Measurements from ENCODE around the gene COL8A1. TPM values are rescaled to one million over a fixed set of nuclear protein-coding genes. Genes with fewer than 3 reads are reported as not detected.

Gene COL8A1
- total and polyA plus RNA-seq, 2 donors (not counting 1 experiment from before 2014, with no cell fraction given): 0.12 TPM; not detected in 1

GRCh38 chr3:99774467-99774866 lies 136.1 kb downstream of the COL8A1 start:
- no peak for TF ChIP-seq CTCF (IDR thresholded peaks at IDR 0.05)
- no peak for TF ChIP-seq EZH2 (IDR thresholded peaks at IDR 0.05; ENCODE audit: borderline replicate concordance, insufficient read depth, low read depth, low read length, poor library complexity, severe bottlenecking)
- H3K4me1 ChIP-seq (ENCODE audit: control insufficient read depth in 2 of 2, insufficient read depth in 2 of 2, low read length in 2 of 2): no peaks in the 10 kb centered on the region
- ATAC-seq (ENCODE audit: low read depth) (no peak), DNase-seq (no peak)
- H2AFZ ChIP-seq (ENCODE audit: insufficient read depth, low read depth, low read length, poor library complexity, severe bottlenecking): no peak overlapping the region
- ChIA-PET POLR2A (no interaction called here), CTCF (no interaction called here)
- 43% methylated on average over 1 of the region's 2 CpGs for WGBS (ENCODE audit: insufficient coverage)
- H3K4me1 Mint-ChIP-seq: no peaks in the 10 kb centered on the region
- H3K36me3 ChIP-seq (replicated peaks in 1 of 2; ENCODE audit: control extremely low read depth in 1 of 2, control insufficient read depth in 1 of 2, extremely low read depth in 1 of 2, insufficient read depth in 2 of 2, low read length in 1 of 2): no peaks in the 10 kb centered on the region
- no peak overlapping the region for H3K4me3 ChIP-seq (ENCODE audit: control extremely low read depth in 1 of 5, extremely low read depth in 1 of 5, insufficient read depth in 1 of 5, low read depth in 2 of 5, low read length in 4 of 5)
- no peak overlapping the region for H3K9ac ChIP-seq (ENCODE audit: low read length)
- no peaks in the 10 kb centered on the region for H3K9me3 Mint-ChIP-seq (ENCODE audit: insufficient read depth)
- no peaks in the 10 kb centered on the region for H3K9me3 ChIP-seq (ENCODE audit: control extremely low read depth in 1 of 3, control insufficient read depth in 2 of 3, insufficient read depth in 1 of 3, low read length in 2 of 3)
- no peak overlapping the region for H3K27ac Mint-ChIP-seq
- no peak overlapping the region for H3K4me2 ChIP-seq (replicated peaks; ENCODE audit: low read depth, low read length, poor library complexity, severe bottlenecking)
- H3K27ac ChIP-seq (ENCODE audit: low read length in 2 of 2): no peak overlapping the region
- H3K4me3 Mint-ChIP-seq: no peak overlapping the region
- H4K20me1 ChIP-seq (ENCODE audit: control insufficient read depth, insufficient read depth, low read length, poor library complexity, severe bottlenecking): no peaks in the 10 kb centered on the region
- intact Hi-C loops (cut with micrococcal nuclease): no loop called here
- peaks cover 0 to 6% (median 1%) of the 10 kb centered on the region in 4 experiments for H3K27me3 ChIP-seq (replicated peaks in 1 of 4; ENCODE audit: control extremely low read depth in 1 of 4, control insufficient read depth in 3 of 4, insufficient read depth in 4 of 4, low read length in 3 of 4)
- peaks cover 25% of the 10 kb centered on the region for H3K27me3 Mint-ChIP-seq
- no peaks in the 10 kb centered on the region for H3K79me2 ChIP-seq (ENCODE audit: control insufficient read depth, insufficient read depth, low read length)

- H3K27me3 Mint-ChIP-seq: peaks cover 41% of the 10 kb centered on the region
- intact Hi-C loops (cut with micrococcal nuclease): no loop called here
- H4K20me1 ChIP-seq (ENCODE audit: control insufficient read depth, insufficient read depth, low read length, poor library complexity, severe bottlenecking): no peaks in the 10 kb centered on the region
- CTCF ChIA-PET: no interaction called here
- no peak overlapping the region for H3K27ac Mint-ChIP-seq
- H3K36me3 ChIP-seq (replicated peaks in 1 of 2; ENCODE audit: control extremely low read depth in 1 of 2, control insufficient read depth in 1 of 2, extremely low read depth in 1 of 2, insufficient read depth in 2 of 2, low read length in 1 of 2): no peaks in the 10 kb centered on the region
- no peaks in the 10 kb centered on the region for H3K79me2 ChIP-seq (ENCODE audit: control insufficient read depth, insufficient read depth, low read length)
- no peak overlapping the region for H2AFZ ChIP-seq (ENCODE audit: insufficient read depth, low read depth, low read length, poor library complexity, severe bottlenecking)
- no peak overlapping the region for H3K4me2 ChIP-seq (replicated peaks; ENCODE audit: low read depth, low read length, poor library complexity, severe bottlenecking)
- H3K9ac ChIP-seq (ENCODE audit: low read length): no peak overlapping the region
- WGBS (ENCODE audit: insufficient coverage): 81% methylated on average over 3 of the region's 5 CpGs
- no peaks in the 10 kb centered on the region for H3K4me1 ChIP-seq (ENCODE audit: control insufficient read depth in 2 of 2, insufficient read depth in 2 of 2, low read length in 2 of 2)
- no peak overlapping the region for H3K4me3 Mint-ChIP-seq
- H3K9me3 Mint-ChIP-seq (ENCODE audit: insufficient read depth): no peaks in the 10 kb centered on the region
- TF ChIP-seq CTCF (IDR thresholded peaks at IDR 0.05) (no peak), EZH2 (IDR thresholded peaks at IDR 0.05; ENCODE audit: borderline replicate concordance, insufficient read depth, low read depth, low read length, poor library complexity, severe bottlenecking) (no peak)
- H3K9me3 ChIP-seq (ENCODE audit: control extremely low read depth in 1 of 3, control insufficient read depth in 2 of 3, insufficient read depth in 1 of 3, low read length in 2 of 3): no peaks in the 10 kb centered on the region
- no peak overlapping the region for H3K27ac ChIP-seq (ENCODE audit: low read length in 2 of 2)
- ATAC-seq (ENCODE audit: low read depth) (no peak), DNase-seq (no peak)
- H3K27me3 ChIP-seq (replicated peaks in 1 of 4; ENCODE audit: control extremely low read depth in 1 of 4, control insufficient read depth in 3 of 4, insufficient read depth in 4 of 4, low read length in 3 of 4): peaks cover 0 to 6% (median 1%) of the 10 kb centered on the region in 4 experiments
- no peak overlapping the region for H3K4me3 ChIP-seq (ENCODE audit: control extremely low read depth in 1 of 5, extremely low read depth in 1 of 5, insufficient read depth in 1 of 5, low read depth in 2 of 5, low read length in 4 of 5)
- POLR2A ChIA-PET: no interaction called here
- H3K4me1 Mint-ChIP-seq: no peaks in the 10 kb centered on the region
These were observed 138.3 kb downstream of the COL8A1 start for GRCh38 chr3:99776516-99777209.
